HG03378 (cell line): ENCODE results near the gene FAM228B.

Experiments used
- ATAC-seq: cut with Tn5 transposase; IDR thresholded peaks from one replicate; pipeline ENCODE4 v1.9.1; 2021; ENCODE audit warnings: mild to moderate bottlenecking, moderate library complexity; ENCODE audit not compliant: unreplicated experiment

FAM228B gene

GRCh38 chr2:24200799-24201198 lies 77.5 kb downstream of the FAM228B start:
- ATAC-seq, result no peak

- no peak for ATAC-seq
These were observed 79.9 kb downstream of the FAM228B start for GRCh38 chr2:24203029-24203786.

GRCh38 chr2:24203787-24204150 lies 80.5 kb downstream of the FAM228B start:
- no peak for ATAC-seq

- no peak for ATAC-seq
These were observed 81.2 kb downstream of the FAM228B start for GRCh38 chr2:24204505-24204904.

GRCh38 chr2:24205131-24205530 lies 81.9 kb downstream of the FAM228B start:
- ATAC-seq, result no peak

- no peak for ATAC-seq
These were observed 83.0 kb downstream of the FAM228B start for GRCh38 chr2:24206242-24206641.

- ATAC-seq, result no peak
These were observed 83.4 kb downstream of the FAM228B start for GRCh38 chr2:24206714-24207113.

GRCh38 chr2:24207359-24207758 lies 84.1 kb downstream of the FAM228B start:
- no peak for ATAC-seq

GRCh38 chr2:24208490-24208889 lies 85.2 kb downstream of the FAM228B start:
- no peak for ATAC-seq

GRCh38 chr2:24209389-24210105 lies 86.3 kb downstream of the FAM228B start:
- no peak for ATAC-seq

GRCh38 chr2:24210106-24210455 lies 86.8 kb downstream of the FAM228B start:
- ATAC-seq, result no peak

GRCh38 chr2:24210723-24211122 lies 87.5 kb downstream of the FAM228B start:
- no peak for ATAC-seq

- no peak for ATAC-seq
These were observed 88.1 kb downstream of the FAM228B start for GRCh38 chr2:24211408-24211807.

GRCh38 chr2:24214880-24215279 lies 91.6 kb downstream of the FAM228B start:
- peak; percentile 97 for ATAC-seq
